Fibroblast of lung (primary cell): ENCODE data around the gene CDKN1B. TPM values are rescaled to one million over a fixed set of nuclear protein-coding genes. Genes with fewer than 3 reads are reported as not detected.

ENCODE experiments used
- DNase-seq, 2 donors: peaks; one replicate each; pipeline versions ENCODE4 v3.0.0 to v3.0.0-alpha.2; 2010; ENCODE audit warnings: low read depth in 2 of 2
- H2AFZ ChIP-seq: 2 replicates; pipeline ENCODE4 v1.5.1; 2012; ENCODE audit warnings: low read length, control low read depth, inconsistent platforms
- H3K27ac ChIP-seq: 2 replicates; pipeline ENCODE4 v1.5.1; 2011; ENCODE audit warnings: low read length, control low read depth; ENCODE audit not compliant: insufficient read depth
- H3K27me3 ChIP-seq: 2 replicates; pipeline ENCODE4 v1.5.1; 2011; ENCODE audit warnings: mild to moderate bottlenecking, low read length; ENCODE audit not compliant: control insufficient read depth, insufficient read depth
- H3K36me3 ChIP-seq: 2 replicates; pipeline ENCODE4 v1.5.1; 2011; ENCODE audit warnings: low read length; ENCODE audit not compliant: control insufficient read depth, insufficient read depth
- H3K4me1 ChIP-seq: 2 replicates; pipeline ENCODE4 v1.5.1; 2011; ENCODE audit warnings: low read length; ENCODE audit not compliant: control insufficient read depth, insufficient read depth; ENCODE audit errors: extremely low read depth
- H3K4me2 ChIP-seq: 2 replicates; pipeline ENCODE4 v1.5.1; 2011; ENCODE audit warnings: low read length, control low read depth; ENCODE audit not compliant: insufficient read depth; ENCODE audit errors: extremely low read depth
- H3K4me3 ChIP-seq, 4 experiments: fragments of 200-600 bp in 1 of 4; sonication (generic) in 1 of 4; replicated peaks in 1 of 4; 2 replicates each; pipeline ENCODE4 v1.5.1; 2011 to 2016; ENCODE audit warnings: low read length in 4 of 4, low read depth in 3 of 4, mild to moderate bottlenecking in 3 of 4, control low read depth in 2 of 4, inconsistent platforms in 1 of 4, mixed read lengths in 1 of 4; ENCODE audit not compliant: insufficient read depth in 1 of 4; ENCODE audit errors: control extremely low read depth in 1 of 4
- H3K79me2 ChIP-seq: 2 replicates; pipeline ENCODE4 v1.5.1; 2012; ENCODE audit warnings: mild to moderate bottlenecking, low read length, inconsistent platforms; ENCODE audit not compliant: control insufficient read depth, insufficient read depth
- H3K9ac ChIP-seq: 2 replicates; pipeline ENCODE4 v1.5.1; 2011; ENCODE audit warnings: mild to moderate bottlenecking, low read length, control low read depth; ENCODE audit not compliant: insufficient read depth
- H3K9me3 ChIP-seq: 2 replicates; pipeline ENCODE4 v1.5.1; 2012; ENCODE audit warnings: low read depth, low read length; ENCODE audit not compliant: control insufficient read depth, insufficient read depth
- H4K20me1 ChIP-seq: 2 replicates; pipeline ENCODE4 v1.5.1; 2011; ENCODE audit warnings: low read length; ENCODE audit not compliant: control insufficient read depth, insufficient read depth; ENCODE audit errors: extremely low read depth
- EZH2 ChIP-seq: IDR thresholded peaks from 2 replicates; pipeline ENCODE4 v1.5.1; 2012; ENCODE audit warnings: low read length, control low read depth, mild to moderate bottlenecking; ENCODE audit errors: missing control alignments
- polyA plus RNA-seq, 2 donors: library from polyadenylated mRNA; depleted of rRNA in 1 of 2; stranded (reverse) in 1 of 2; unstranded in 1 of 2; fragments of >200 nt; gene quantifications; 2 replicates each; pipeline ENCODE4 v1.2.1, GENCODE V29; 2011 to 2012; ENCODE audit warnings: missing spikeins in 1 of 2
- total RNA-seq: library from RNA; depleted of rRNA; stranded (reverse); fragments of >200 nt; gene quantifications from 2 replicates; pipeline ENCODE4 v1.2.1, GENCODE V29; 2014
- TF ChIP-seq, protein P1 (sequence below), 2 donors: IDR thresholded peaks in 1 of 2; conservative IDR thresholded peaks in 1 of 2; 1 replicate in 1 of 2; 2 replicates in 1 of 2; pipeline ENCODE4 v1.5.1; 2011 to 2012; ENCODE audit warnings: low read length in 2 of 2, control low read depth in 1 of 2, inconsistent platforms in 1 of 2, low read depth in 1 of 2, mild to moderate bottlenecking in 1 of 2

CDKN1B gene
- total and polyA plus RNA-seq, 2 donors (not counting 1 experiment from before 2014, with no cell fraction given), result 21.4 to 50.9 TPM

DNA sequence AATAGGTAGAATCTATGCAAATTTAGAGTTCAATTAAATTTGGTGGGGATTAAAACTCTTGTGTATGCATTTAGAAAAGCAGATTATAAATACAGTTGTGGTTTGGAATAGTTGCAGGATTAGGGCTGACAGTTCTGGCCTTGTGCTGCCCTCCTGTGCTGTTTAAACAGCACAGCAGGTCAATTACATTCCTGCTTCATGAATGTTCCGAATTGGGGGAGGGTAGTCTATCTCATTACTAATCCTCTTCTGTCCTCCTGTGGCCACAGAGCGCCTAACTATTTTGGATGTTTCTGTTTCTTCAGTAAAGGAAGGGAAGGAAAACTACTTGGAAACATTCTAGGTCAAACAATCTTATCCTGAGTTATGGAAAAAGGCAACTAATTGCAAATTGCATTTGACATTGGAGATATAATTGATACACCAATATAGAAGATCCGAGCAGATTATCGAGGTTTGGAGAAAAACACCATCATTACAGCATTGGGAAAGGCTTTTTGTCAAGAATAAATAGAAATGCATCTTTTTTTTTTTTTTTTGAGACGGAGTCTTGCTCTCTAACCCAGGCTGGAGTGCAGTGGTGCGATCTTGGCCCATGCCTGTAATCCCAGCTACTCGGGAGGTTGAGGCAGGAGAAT, 12.5 kb upstream of the CDKN1B start:
- no peak for TF ChIP-seq EZH2
- TF ChIP-seq, protein P1, sequence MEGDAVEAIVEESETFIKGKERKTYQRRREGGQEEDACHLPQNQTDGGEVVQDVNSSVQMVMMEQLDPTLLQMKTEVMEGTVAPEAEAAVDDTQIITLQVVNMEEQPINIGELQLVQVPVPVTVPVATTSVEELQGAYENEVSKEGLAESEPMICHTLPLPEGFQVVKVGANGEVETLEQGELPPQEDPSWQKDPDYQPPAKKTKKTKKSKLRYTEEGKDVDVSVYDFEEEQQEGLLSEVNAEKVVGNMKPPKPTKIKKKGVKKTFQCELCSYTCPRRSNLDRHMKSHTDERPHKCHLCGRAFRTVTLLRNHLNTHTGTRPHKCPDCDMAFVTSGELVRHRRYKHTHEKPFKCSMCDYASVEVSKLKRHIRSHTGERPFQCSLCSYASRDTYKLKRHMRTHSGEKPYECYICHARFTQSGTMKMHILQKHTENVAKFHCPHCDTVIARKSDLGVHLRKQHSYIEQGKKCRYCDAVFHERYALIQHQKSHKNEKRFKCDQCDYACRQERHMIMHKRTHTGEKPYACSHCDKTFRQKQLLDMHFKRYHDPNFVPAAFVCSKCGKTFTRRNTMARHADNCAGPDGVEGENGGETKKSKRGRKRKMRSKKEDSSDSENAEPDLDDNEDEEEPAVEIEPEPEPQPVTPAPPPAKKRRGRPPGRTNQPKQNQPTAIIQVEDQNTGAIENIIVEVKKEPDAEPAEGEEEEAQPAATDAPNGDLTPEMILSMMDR (conservative IDR thresholded peaks at IDR 0.05 in 1 of 2, IDR thresholded peaks at IDR 0.05 in 1 of 2; ENCODE audit: low read depth in 1 of 2, low read length in 2 of 2), result peak; percentile 98 to 99
- Histone ChIP-seq H2AFZ (no peak overlapping the region), H3K79me2 (no peaks in the 10 kb centered on the region), H3K36me3 (no peaks in the 10 kb centered on the region), H3K4me3 (no peak overlapping the region), H3K9me3 (no peaks in the 10 kb centered on the region), H3K27me3 (no peaks in the 10 kb centered on the region), H3K9ac (no peak overlapping the region), H4K20me1 (no peaks in the 10 kb centered on the region), H3K4me1 (peaks cover 2% of the 10 kb centered on the region), H3K4me2 (no peak overlapping the region), H3K27ac (no peak overlapping the region)
- DNase-seq, result peak; percentile 92 to 96

DNA sequence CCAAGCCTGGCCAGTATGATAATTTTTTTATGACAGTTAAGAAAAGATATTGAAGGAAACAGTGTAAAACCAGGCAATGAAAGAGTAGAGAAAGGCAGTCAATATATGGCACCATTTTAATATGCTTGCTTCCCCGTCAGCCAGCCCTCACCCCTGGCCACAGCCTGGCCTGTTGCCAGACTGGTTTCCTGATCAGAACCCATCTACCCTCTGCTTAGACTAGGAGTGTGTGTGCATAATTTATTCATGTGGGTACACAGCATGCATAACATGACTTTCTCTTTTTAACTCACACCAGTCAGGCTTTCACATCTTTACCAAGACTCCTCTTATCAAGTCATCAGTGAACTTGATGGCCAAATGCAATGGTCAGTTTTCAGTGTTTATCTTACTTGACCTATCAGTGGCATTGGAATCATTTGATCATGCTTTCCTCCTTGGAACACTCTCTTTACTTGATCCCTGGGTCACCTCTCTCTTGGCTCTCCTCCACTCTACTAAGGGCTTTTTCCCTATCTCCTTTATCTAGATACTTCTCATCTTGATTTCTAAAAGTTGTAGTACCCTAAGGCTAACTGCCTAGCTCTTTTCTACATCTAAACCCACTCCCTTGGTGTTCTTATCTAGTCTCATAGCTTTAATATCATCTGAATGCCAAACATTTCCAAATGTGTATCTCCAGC, 11.2 kb upstream of the CDKN1B start:
- H3K4me2 ChIP-seq, result no peak overlapping the region
- peaks cover 2% of the 10 kb centered on the region for H3K4me1 ChIP-seq
- no peaks in the 10 kb centered on the region for H3K9me3 ChIP-seq
- TF ChIP-seq, protein P1 (conservative IDR thresholded peaks at IDR 0.05 in 1 of 2, IDR thresholded peaks at IDR 0.05 in 1 of 2; ENCODE audit: low read depth in 1 of 2, low read length in 2 of 2), result no peak
- no peak for TF ChIP-seq EZH2
- no peak overlapping the region for H3K9ac ChIP-seq
- DNase-seq, result no peak
- no peak overlapping the region for H3K27ac ChIP-seq
- no peaks in the 10 kb centered on the region for H4K20me1 ChIP-seq
- H2AFZ ChIP-seq, result no peak overlapping the region
- H3K36me3 ChIP-seq, result no peaks in the 10 kb centered on the region
- no peak overlapping the region for H3K4me3 ChIP-seq
- no peaks in the 10 kb centered on the region for H3K79me2 ChIP-seq
- H3K27me3 ChIP-seq, result no peaks in the 10 kb centered on the region

DNA sequence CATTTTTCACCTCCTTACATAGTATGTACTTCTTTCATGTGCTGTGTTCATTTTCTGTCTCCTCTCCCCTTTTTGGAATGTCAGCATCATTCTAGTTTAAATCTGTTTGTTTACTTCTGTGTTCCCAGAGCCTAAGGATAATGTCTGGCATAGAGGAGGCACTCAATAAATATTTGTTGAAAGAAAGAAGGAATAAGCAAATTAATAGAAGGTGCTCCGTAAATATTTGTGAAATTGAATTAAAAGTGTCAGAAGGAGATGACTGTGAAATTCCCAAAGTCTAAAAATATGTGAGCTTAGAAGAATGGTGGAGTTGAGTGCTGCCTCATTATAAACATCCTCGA, 3.3 kb upstream of the CDKN1B start:
- Histone ChIP-seq H3K27me3 (no peaks in the 10 kb centered on the region), H3K4me2 (peak overlapping the region; percentile 92), H4K20me1 (no peaks in the 10 kb centered on the region), H3K4me1 (peaks cover 19% of the 10 kb centered on the region), H3K9ac (no peak overlapping the region), H3K27ac (no peak overlapping the region), H2AFZ (peak overlapping the region; percentile 4), H3K9me3 (no peaks in the 10 kb centered on the region), H3K79me2 (peaks cover 17% of the 10 kb centered on the region), H3K36me3 (no peaks in the 10 kb centered on the region), H3K4me3 (peak overlapping the region in 2 of 4 experiments; percentile 47 to 55)
- no peak for TF ChIP-seq EZH2
- TF ChIP-seq, protein P1 (conservative IDR thresholded peaks at IDR 0.05 in 1 of 2, IDR thresholded peaks at IDR 0.05 in 1 of 2; ENCODE audit: low read depth in 1 of 2, low read length in 2 of 2), result no peak
- DNase-seq, result no peak
